ENCODE data around the gene SCAPER.
"Not testable (repeated sequence)": the region's sequence is repeated elsewhere in the genome, so short reads cannot be mapped to it uniquely, and the experiment has no call there.

Gene SCAPER

GRCh38 chr15:76553102-76553501 is 352.0 kb downstream of the SCAPER start:
- DNase-seq = no peak

- no peak for DNase-seq
Observed at GRCh38 chr15:76546805-76547204, 358.3 kb downstream of the SCAPER start.

- no peak for DNase-seq
Observed at GRCh38 chr15:76533995-76534394, 371.1 kb downstream of the SCAPER start.

- DNase-seq = no peak
Observed at GRCh38 chr15:76533060-76533820, 371.9 kb downstream of the SCAPER start.

GRCh38 chr15:76529911-76530310 is 375.2 kb downstream of the SCAPER start:
- DNase-seq = no peak

GRCh38 chr15:76526111-76526510 is 379.0 kb downstream of the SCAPER start:
- no peak for DNase-seq

- DNase-seq = no peak
Observed at GRCh38 chr15:76517910-76518309, 387.2 kb downstream of the SCAPER start.

GRCh38 chr15:76514282-76514681 is 390.9 kb downstream of the SCAPER start:
- no peak for DNase-seq

GRCh38 chr15:76512971-76513370 is 392.2 kb downstream of the SCAPER start:
- no peak for DNase-seq

GRCh38 chr15:76510663-76511062 is 394.5 kb downstream of the SCAPER start:
- not testable (repeated sequence) for DNase-seq

GRCh38 chr15:76503804-76504203 is 401.3 kb downstream of the SCAPER start:
- no peak for DNase-seq

GRCh38 chr15:76503121-76503520 is 402.0 kb downstream of the SCAPER start:
- no peak for DNase-seq

GRCh38 chr15:76502678-76503077 is 402.5 kb downstream of the SCAPER start:
- DNase-seq = no peak

- DNase-seq = not testable (repeated sequence)
Observed at GRCh38 chr15:76502185-76502584, 403.0 kb downstream of the SCAPER start.

GRCh38 chr15:76501726-76502125 is 403.4 kb downstream of the SCAPER start:
- DNase-seq = no peak

- DNase-seq = no peak
Observed at GRCh38 chr15:76501011-76501410, 404.1 kb downstream of the SCAPER start.

- DNase-seq = no peak
Observed at GRCh38 chr15:76495487-76495886, 409.7 kb downstream of the SCAPER start.

GRCh38 chr15:76492538-76492937 is 412.6 kb downstream of the SCAPER start:
- DNase-seq = no peak

- DNase-seq = no peak
Observed at GRCh38 chr15:76483752-76484151, 421.4 kb downstream of the SCAPER start.

- DNase-seq = no peak
Observed at GRCh38 chr15:76483018-76483417, 422.1 kb downstream of the SCAPER start.

- DNase-seq = no peak
Observed at GRCh38 chr15:76480267-76480666, 424.9 kb downstream of the SCAPER start.

GRCh38 chr15:76470691-76471090 is 434.4 kb downstream of the SCAPER start:
- DNase-seq = no peak

GRCh38 chr15:76468722-76469121 is 436.4 kb downstream of the SCAPER start:
- no peak for DNase-seq

GRCh38 chr15:76467136-76467535 is 438.0 kb downstream of the SCAPER start:
- no peak for DNase-seq

GRCh38 chr15:76465728-76466127 is 439.4 kb downstream of the SCAPER start:
- DNase-seq = no peak
